HepG2 (cell line): ENCODE data around the gene ERRFI1. TPM values are rescaled to one million over a fixed set of nuclear protein-coding genes. Genes with fewer than 3 reads are reported as not detected.

ENCODE experiments used
- ARID5B ChIP-seq: IDR thresholded peaks from 2 replicates; pipeline ENCODE4 v1.4.0; 2020; ENCODE audit warnings: mild to moderate bottlenecking, missing genetic modification reagents
- HMGXB4 ChIP-seq, 2 experiments: sonication (generic) in 1 of 2; formaldehyde crosslinking in 1 of 2; IDR thresholded peaks; 2 replicates each; pipeline versions ENCODE4 v1.4.0 to v1.6.1; 2018 to 2020; ENCODE audit warnings: missing genetic modification reagents in 2 of 2, borderline replicate concordance in 1 of 2, low read depth in 1 of 2, mild to moderate bottlenecking in 1 of 2, missing biosample characterization in 1 of 2
- KAT2B ChIP-seq: fragments of 150-350 bp; IDR thresholded peaks from 2 replicates; pipeline ENCODE4 v1.6.1; 2014; ENCODE audit warnings: low read depth, low read length, borderline replicate concordance
- MAFG ChIP-seq: sonication (generic); formaldehyde crosslinking; IDR thresholded peaks from 2 replicates; pipeline ENCODE4 v1.5.1; 2020; ENCODE audit warnings: mild to moderate bottlenecking, missing genetic modification reagents
- NFKB2 ChIP-seq: sonication (generic); formaldehyde crosslinking; IDR thresholded peaks from 2 replicates; pipeline ENCODE4 v1.4.0; 2020; ENCODE audit warnings: missing genetic modification reagents, borderline replicate concordance
- POLR2AphosphoS5 ChIP-seq: IDR thresholded peaks from 2 replicates; pipeline ENCODE4 v1.6.1; 2012; ENCODE audit warnings: low read depth, low read length
- RBM39 ChIP-seq: fragments of 200-400 bp; formaldehyde crosslinking; IDR thresholded peaks from one replicate; pipeline ENCODE4 v1.6.1; 2018; ENCODE audit warnings: antibody characterized with exemption, mild to moderate bottlenecking, low read depth, low read length; ENCODE audit not compliant: poor library complexity, severe bottlenecking
- YY1 ChIP-seq: IDR thresholded peaks from 2 replicates; pipeline ENCODE4 v1.6.1; 2011; ENCODE audit warnings: low read length, low read depth, moderate library complexity, mild to moderate bottlenecking; ENCODE audit not compliant: insufficient read depth, insufficient replicate concordance
- ZBTB39 ChIP-seq: sonication (generic); formaldehyde crosslinking; IDR thresholded peaks from 2 replicates; pipeline ENCODE4 v1.5.0; 2020; ENCODE audit warnings: missing genetic modification reagents
- ZBTB8A ChIP-seq: sonication (generic); formaldehyde crosslinking; IDR thresholded peaks from 2 replicates; pipeline ENCODE4 v1.4.0; 2020; ENCODE audit warnings: mild to moderate bottlenecking, low read depth, missing genetic modification reagents, borderline replicate concordance
- ZNF496 ChIP-seq: sonication (generic); formaldehyde crosslinking; IDR thresholded peaks from 2 replicates; pipeline ENCODE4 v1.8.1; 2023; ENCODE audit warnings: mild to moderate bottlenecking, moderate library complexity, missing genetic modification reagents; ENCODE audit not compliant: insufficient replicate concordance
- ZNF513 ChIP-seq: sonication (generic); formaldehyde crosslinking; conservative IDR thresholded peaks from 2 replicates; pipeline ENCODE4 v1.5.0; 2020; ENCODE audit warnings: missing genetic modification reagents
- ZNF546 ChIP-seq: sonication (generic); formaldehyde crosslinking; conservative IDR thresholded peaks from 2 replicates; pipeline ENCODE4 v1.8.1; 2023; ENCODE audit warnings: mild to moderate bottlenecking, missing genetic modification reagents
- ZNF737 ChIP-seq: sonication (generic); formaldehyde crosslinking; IDR thresholded peaks from 2 replicates; pipeline ENCODE4 v1.5.0; 2020; ENCODE audit warnings: missing genetic modification reagents, mild to moderate bottlenecking, borderline replicate concordance
- ZNF770 ChIP-seq: sonication (generic); formaldehyde crosslinking; IDR thresholded peaks from 2 replicates; pipeline ENCODE4 v1.5.0; 2020; ENCODE audit warnings: mild to moderate bottlenecking, missing genetic modification reagents
- polyA plus RNA-seq, 8 experiments: library from polyadenylated mRNA; depleted of rRNA in 3 of 8; stranded (reverse) in 7 of 8; unstranded in 1 of 8; fragments of >200 nt; fragmentation: Illumina TruSeq in 4 of 8; extraction: Trizol in 4 of 8; gene quantifications; 2 replicates each; pipeline versions ENCODE4 v1.2.1 to v1.2.3, GENCODE V29; 2011 to 2016; ENCODE audit warnings: low read depth in 4 of 8, missing spikeins in 1 of 8, mixed read lengths in 1 of 8; ENCODE audit not compliant: insufficient read depth in 1 of 8
- total RNA-seq, 5 experiments: library from RNA; depleted of rRNA; stranded (reverse); fragments of >200 nt; fragmentation: Illumina TruSeq; extraction: Trizol; gene quantifications; 2 replicates each; pipeline ENCODE4 v1.2.3, GENCODE V29; 2016; ENCODE audit warnings: low read depth in 1 of 5

The ERRFI1 gene
- total and polyA plus RNA-seq, 2 of the 13 experiments (the other 11 are each of a cell fraction or from before 2014, with no cell fraction given) = 84.4 to 753 TPM

GRCh38 chr1:8026153-8026975 lies at the start of gene ERRFI1 (continued):
- TF ChIP-seq ZNF513 (CRISPR knock-in tag) (no peak), MAFG (CRISPR knock-in tag) (no peak), ZBTB39 (CRISPR knock-in tag) (no peak), POLR2AphosphoS5 (peak; percentile 89), ZBTB8A (CRISPR knock-in tag) (no peak), ZNF496 (no peak), RBM39 (peak; percentile 85), ARID5B (CRISPR knock-in tag) (peak; percentile 63; the same call in 1 of the 2 replicates), ZNF546 (CRISPR knock-in tag) (peak; percentile 43; the same call in 1 of the 2 replicates), ZNF770 (CRISPR knock-in tag) (peak; percentile 26; the same call in 1 of the 2 replicates), HMGXB4 (CRISPR knock-in tag; IDR thresholded peaks at IDR 0.05; ENCODE audit: borderline replicate concordance in 1 of 2, low read depth in 1 of 2) (peak; percentile 87 to 89), ZNF737 (0 out of 2 replicates have a peak, but pooled peaks have one; percentile 93), KAT2B (no peak), NFKB2 (CRISPR knock-in tag) (no peak), YY1 (peak; percentile 78)
